ENCODE data around the gene SOWAHB. TPM values are rescaled to one million over a fixed set of nuclear protein-coding genes. Genes with fewer than 3 reads are reported as not detected.
"Not testable (repeated sequence)": the region's sequence is repeated elsewhere in the genome, so short reads cannot be mapped to it uniquely, and the experiment has no call there.

The SOWAHB gene
- total RNA-seq, 1 donor from 2014 or later: 0.75 TPM

GRCh38 chr4:76874176-76874575 is 23.8 kb downstream of the SOWAHB start:
- Mint-ChIP-seq H3K27ac (ENCODE audit: unreplicated experiment) (no peak overlapping the region), H3K9me3 (ENCODE audit: unreplicated experiment) (no peaks in the 10 kb centered on the region), H3K27me3 (ENCODE audit: unreplicated experiment) (no peaks in the 10 kb centered on the region), H3K36me3 (ENCODE audit: unreplicated experiment) (no peaks in the 10 kb centered on the region), H3K4me1 (ENCODE audit: unreplicated experiment) (peaks cover 5% of the 10 kb centered on the region), H3K4me3 (ENCODE audit: unreplicated experiment) (no peak overlapping the region)
- no peak for TF ChIP-seq CTCF (IDR thresholded peaks at IDR 0.05)
- no peak for DNase-seq (ENCODE audit: extremely low spot score, unreplicated experiment)

- no peak for DNase-seq (ENCODE audit: extremely low spot score, unreplicated experiment)
- H3K27ac Mint-ChIP-seq (ENCODE audit: unreplicated experiment): no peak overlapping the region
- no peaks in the 10 kb centered on the region for H3K9me3 Mint-ChIP-seq (ENCODE audit: unreplicated experiment)
- no peaks in the 10 kb centered on the region for H3K27me3 Mint-ChIP-seq (ENCODE audit: unreplicated experiment)
- no peaks in the 10 kb centered on the region for H3K36me3 Mint-ChIP-seq (ENCODE audit: unreplicated experiment)
- H3K4me1 Mint-ChIP-seq (ENCODE audit: unreplicated experiment): peaks cover 10% of the 10 kb centered on the region
- no peak for TF ChIP-seq CTCF (IDR thresholded peaks at IDR 0.05)
- no peak overlapping the region for H3K4me3 Mint-ChIP-seq (ENCODE audit: unreplicated experiment)
Measured at GRCh38 chr4:76873495-76873894, 24.4 kb downstream of the SOWAHB start.

GRCh38 chr4:76872556-76872955 is 25.4 kb downstream of the SOWAHB start:
- Mint-ChIP-seq H3K4me1 (ENCODE audit: unreplicated experiment) (peaks cover 13% of the 10 kb centered on the region), H3K36me3 (ENCODE audit: unreplicated experiment) (no peaks in the 10 kb centered on the region)

GRCh38 chr4:76868780-76869179 is 29.2 kb downstream of the SOWAHB start:
- H3K4me3 Mint-ChIP-seq (ENCODE audit: unreplicated experiment); H3K36me3 Mint-ChIP-seq (ENCODE audit: unreplicated experiment); H3K27ac Mint-ChIP-seq (ENCODE audit: unreplicated experiment); H3K27me3 Mint-ChIP-seq (ENCODE audit: unreplicated experiment); H3K9me3 Mint-ChIP-seq (ENCODE audit: unreplicated experiment); DNase-seq (ENCODE audit: extremely low spot score, unreplicated experiment): not testable (repeated sequence)
- peaks cover 13% of the 10 kb centered on the region for H3K4me1 Mint-ChIP-seq (ENCODE audit: unreplicated experiment)

More at GRCh38 chr4:76872556-76872955, 25.4 kb downstream of the SOWAHB start:
- TF ChIP-seq CTCF (IDR thresholded peaks at IDR 0.05): no peak
- DNase-seq (ENCODE audit: extremely low spot score, unreplicated experiment): no peak
- Mint-ChIP-seq H3K27me3 (ENCODE audit: unreplicated experiment) (no peaks in the 10 kb centered on the region), H3K27ac (ENCODE audit: unreplicated experiment) (no peak overlapping the region), H3K4me3 (ENCODE audit: unreplicated experiment) (no peak overlapping the region), H3K9me3 (ENCODE audit: unreplicated experiment) (no peaks in the 10 kb centered on the region)

GRCh38 chr4:76867880-76868655 is 29.9 kb downstream of the SOWAHB start:
- Mint-ChIP-seq H3K9me3 (ENCODE audit: unreplicated experiment) (no peaks in the 10 kb centered on the region), H3K27me3 (ENCODE audit: unreplicated experiment) (no peaks in the 10 kb centered on the region), H3K4me3 (ENCODE audit: unreplicated experiment) (no peak overlapping the region), H3K4me1 (ENCODE audit: unreplicated experiment) (peaks cover 13% of the 10 kb centered on the region), H3K36me3 (ENCODE audit: unreplicated experiment) (no peaks in the 10 kb centered on the region), H3K27ac (ENCODE audit: unreplicated experiment) (no peak overlapping the region)
- DNase-seq (ENCODE audit: extremely low spot score, unreplicated experiment): no peak
- no peak for TF ChIP-seq CTCF (IDR thresholded peaks at IDR 0.05)
